GM20431 (cell line): ENCODE data around the gene ACTR5.

Source experiments
- in situ Hi-C: fragments of 300-500 bp; cut with MseI, MboI; formaldehyde crosslinking; loops from one replicate; pipeline ENCODE4 v1.15.0; 2020; ENCODE audit warnings: low sequenced_read_pairs; ENCODE audit not compliant: unreplicated experiment

The ACTR5 gene

GRCh38 chr20:38748097-38748860, at the start of gene ACTR5:
Gene ACTR5 (plus strand): TSS chr20:38748460. CDS start chr20:38748479, 19 bp downstream.
- in situ Hi-C loops = no loop called here

GRCh38 chr20:38698541-38698940, 49.7 kb upstream of the ACTR5 start:
- in situ Hi-C loops = no loop called here

GRCh38 chr20:38700141-38700540, 48.1 kb upstream of the ACTR5 start:
- in situ Hi-C loops = no loop called here

DNA sequence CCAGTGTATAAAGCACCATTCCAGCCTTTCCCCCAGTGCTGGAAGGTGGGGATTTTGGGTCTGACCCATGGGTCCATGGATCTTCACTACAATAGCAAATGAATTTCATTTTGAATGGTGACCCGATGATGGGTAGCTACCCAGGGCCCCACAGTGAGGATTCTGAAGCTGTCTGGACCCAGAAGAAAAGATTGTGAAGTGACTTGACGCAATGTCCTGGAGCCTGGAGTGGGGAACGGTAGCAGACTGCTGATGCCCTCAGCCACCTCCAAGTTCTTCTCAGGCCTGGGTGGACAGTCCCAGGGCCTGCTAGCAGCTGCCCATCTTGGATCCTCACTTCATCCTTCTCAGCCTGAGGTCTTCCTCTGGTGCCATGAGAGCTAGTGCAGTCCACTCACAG, 47.3 kb upstream of the ACTR5 start:
- in situ Hi-C loops = no loop called here

DNA sequence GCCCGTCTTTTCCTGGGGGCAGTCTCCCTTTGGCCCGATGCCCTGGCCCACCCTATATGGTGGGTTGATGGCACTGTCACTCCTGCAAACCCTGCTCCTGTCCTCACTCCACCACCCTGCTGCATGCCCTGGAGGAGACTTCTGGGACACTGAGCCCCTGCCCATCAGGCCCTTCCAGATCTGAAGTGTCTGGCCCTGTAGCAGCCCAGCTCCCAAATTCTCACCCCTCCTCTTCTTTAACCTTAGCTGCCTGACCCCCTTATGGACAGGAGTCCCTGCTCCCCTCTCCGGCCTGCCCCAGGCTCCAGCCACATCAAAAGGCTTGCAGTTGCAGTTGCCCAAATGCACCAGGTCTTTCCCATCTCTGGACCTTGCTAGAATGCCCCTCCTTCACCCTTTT, 44.7 kb upstream of the ACTR5 start:
- in situ Hi-C loops = no loop called here

DNA sequence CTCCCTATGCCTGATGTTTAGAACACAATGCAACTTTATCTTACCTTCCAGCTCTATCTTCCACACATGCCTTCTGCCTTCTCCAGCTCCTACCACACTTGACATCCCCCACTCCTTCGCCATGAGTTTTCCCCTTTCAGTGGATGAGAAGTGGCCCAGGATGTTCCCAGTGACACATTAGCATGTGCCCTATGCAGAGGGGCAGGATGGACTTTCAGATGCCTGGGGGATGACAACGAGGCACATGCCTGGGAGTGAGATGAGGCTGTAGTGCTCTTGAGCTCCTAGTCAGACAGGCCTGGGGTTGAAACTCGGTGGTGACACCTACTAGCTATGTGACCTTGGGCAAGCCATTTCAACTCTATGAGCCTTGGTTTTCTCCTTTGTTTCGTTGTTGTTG, 44.1 kb upstream of the ACTR5 start:
- in situ Hi-C loops = no loop called here

DNA sequence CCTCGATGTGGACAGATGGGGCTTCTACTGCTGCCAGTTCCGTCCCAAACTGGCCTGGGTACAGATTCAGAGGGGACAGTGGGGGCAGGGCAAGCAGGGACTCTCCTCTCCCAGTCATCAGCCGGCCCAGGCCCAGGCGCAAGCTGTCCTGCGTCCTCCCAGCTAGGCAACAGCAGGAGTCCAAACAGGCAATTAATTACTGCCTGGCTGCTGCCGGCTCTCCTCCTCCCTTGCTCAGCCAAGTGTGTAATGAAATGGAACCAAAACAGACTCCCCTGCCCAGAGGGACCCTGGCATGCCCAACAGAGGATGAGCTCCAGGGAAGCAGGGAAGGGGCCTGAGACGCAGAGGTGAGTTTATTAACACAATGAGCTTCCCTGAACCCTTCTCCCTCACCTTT, 41.8 kb upstream of the ACTR5 start:
- in situ Hi-C loops = no loop called here

DNA sequence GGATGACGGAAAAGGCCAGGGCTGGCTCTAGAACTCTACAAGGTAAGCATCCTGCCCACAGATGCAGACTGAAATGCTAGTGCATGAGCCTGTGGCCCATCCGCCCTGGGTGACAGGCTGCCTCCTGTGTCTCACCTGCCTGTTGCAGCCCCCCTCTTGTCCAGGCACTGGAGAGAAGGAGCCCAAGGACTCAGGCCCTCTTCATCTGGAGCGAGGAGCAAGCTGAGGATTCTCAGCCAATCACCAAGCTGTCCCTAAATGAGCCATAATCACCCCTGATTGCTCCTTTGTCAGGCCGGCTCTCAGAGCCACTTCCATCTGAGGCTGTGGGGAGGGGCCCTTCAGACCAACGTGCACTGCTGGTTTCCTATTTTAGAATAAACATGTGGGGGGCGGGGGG, 34.0 kb upstream of the ACTR5 start:
- in situ Hi-C loops = no loop called here

DNA sequence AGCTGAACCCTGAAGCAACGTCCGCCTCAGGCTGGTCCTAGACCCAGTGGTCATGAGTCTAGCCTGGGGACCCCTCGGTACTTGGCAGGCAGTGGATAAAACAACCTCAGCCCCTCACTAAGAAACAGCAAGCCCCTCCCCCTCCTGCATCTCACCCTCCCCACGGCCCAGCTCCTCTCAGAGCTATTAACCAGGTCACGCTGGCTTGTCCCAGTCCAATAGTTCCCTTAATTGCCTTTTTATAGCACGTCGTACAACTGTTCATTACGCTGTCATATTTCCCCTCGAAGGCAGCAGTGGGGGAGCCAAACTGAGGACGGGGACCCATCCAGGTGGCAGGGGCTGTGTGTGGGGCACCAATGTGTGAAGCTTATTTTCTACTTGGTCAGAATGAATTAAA, 32.6 kb upstream of the ACTR5 start:
- in situ Hi-C loops = no loop called here

- in situ Hi-C loops = no loop called here
These were observed 25.6 kb upstream of the ACTR5 start for GRCh38 chr20:38722683-38723016.

DNA sequence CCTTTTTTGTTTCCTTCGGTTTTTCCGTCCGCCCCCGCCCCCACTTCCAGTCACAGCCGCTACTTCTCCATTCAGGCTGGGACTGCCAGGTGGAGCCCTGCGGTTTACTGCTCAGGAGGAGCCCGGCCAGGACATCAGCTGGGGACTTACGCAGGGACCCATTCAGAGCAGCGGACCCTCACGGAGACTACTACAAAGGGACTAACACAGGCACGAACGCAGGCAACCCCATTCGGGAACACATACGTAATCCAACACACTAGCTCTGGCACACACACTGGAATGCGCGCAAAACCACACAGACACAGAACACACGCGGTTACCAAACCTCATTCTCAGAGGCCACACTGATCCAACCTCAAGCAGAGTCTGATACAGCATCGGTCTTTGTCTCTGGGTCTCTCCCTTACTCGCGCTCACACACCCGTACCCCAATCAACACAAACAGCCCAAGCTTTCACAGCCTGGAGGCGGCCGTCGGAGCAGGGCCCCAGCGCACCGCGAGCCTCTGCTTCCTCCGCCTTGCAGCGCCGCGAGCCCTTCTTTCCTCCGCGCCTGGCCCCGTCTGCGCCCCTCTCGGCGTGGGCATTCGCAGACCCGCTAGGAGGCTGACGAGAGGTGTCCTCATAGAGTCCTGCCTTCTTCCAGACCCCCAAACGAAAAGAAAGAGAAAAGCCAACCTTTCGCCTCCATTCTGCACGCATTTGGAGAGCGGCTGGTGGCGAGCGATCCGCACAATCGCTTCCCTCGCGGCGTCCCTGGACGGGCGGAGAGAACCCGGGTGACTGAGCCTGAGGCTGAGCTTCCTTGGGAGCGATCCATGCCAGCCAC, 25.0 kb upstream of the ACTR5 start:
- in situ Hi-C loops = no loop called here

DNA sequence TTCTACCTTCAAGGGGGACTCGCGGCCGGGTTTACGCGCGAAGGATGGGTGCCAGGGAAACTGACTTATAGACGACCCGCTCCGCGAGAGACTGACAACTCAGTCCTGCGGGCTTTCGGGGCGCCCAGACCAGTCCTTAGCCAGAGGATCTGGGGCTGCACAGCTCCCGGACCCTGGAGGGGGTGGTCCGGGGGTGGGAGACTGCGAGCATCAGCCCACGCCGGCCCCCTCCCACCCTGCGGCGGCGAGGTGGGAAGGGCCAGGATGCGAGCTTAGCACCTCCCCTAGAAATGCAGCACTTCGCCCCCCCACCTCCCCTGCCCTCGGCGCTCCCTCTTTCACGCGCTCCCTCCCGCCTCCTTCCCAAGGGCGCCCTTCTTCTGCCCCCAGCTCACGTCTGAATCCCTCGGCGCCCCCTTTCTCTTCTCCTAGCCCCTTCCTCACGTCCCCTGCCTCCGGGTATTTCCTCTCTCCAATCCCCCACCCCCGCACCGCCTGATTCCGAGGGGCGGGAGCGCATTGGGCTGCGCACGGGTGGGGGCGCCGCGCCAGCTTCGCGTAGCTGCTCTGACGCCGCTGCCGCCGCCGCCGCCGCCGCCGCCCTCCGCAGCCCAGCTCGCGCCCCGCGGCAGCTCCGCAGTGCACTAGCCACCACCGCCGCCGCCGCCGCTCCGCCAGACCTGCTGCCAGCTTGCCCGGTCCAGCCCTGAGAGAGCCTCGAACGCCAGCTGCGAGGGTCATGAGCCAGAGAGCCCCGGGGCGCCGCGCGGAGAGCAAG, 24.2 kb upstream of the ACTR5 start, which contains the start of gene SLC32A1:
Gene SLC32A1 (plus strand): TSS at position 639 of the 778 bp plus-strand sequence. CDS start 239 bp downstream, outside the sequence.
- in situ Hi-C loops = no loop called here

DNA sequence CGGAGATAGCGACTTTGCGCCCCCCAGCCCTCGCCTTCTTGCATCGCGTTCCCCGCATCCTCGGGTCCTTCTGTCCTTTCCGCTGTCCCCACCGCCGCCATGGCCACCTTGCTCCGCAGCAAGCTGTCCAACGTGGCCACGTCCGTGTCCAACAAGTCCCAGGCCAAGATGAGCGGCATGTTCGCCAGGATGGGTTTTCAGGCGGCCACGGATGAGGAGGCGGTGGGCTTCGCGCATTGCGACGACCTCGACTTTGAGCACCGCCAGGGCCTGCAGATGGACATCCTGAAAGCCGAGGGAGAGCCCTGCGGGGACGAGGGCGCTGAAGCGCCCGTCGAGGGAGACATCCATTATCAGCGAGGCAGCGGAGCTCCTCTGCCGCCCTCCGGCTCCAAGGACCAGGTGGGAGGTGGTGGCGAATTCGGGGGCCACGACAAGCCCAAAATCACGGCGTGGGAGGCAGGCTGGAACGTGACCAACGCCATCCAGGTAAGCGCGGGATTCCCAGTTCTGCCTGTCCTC, 23.6 kb upstream of the ACTR5 start:
- in situ Hi-C loops = no loop called here

DNA sequence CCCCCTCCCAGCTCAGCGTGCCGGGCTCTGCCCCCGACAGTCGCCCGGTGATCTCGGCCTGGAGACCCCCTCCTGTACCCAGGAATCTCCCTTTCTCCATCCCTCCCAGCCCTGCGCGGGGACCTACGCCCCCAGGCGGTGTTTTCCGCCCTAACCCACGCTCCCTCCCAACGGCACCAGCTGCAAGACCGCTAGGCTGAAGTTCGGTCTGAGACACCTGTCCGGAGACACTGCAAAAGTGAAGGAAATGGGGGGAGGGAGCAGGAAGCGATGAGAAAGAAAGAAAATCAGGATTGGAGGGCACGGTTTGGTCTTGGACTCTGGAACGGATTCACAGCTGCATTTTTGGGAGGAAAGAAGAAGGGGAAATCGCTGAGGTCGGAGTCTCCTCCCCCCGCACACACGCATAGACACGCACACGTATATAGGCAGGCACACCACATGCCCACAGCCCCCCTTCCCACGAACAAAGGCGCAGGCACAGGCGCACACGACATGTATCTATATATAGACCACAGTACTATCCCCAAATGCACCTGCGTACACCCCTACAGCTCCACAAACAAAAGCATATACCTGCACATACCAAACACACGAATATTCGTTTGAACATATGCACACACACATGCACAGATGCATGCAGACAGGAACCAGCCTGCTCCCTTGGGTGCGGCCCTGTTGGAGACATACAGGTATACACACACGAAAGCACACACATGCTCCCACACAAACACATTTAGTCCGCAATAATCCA, 22.9 kb upstream of the ACTR5 start:
- in situ Hi-C loops = no loop called here

- in situ Hi-C loops = no loop called here
These were observed 22.1 kb upstream of the ACTR5 start for GRCh38 chr20:38725931-38726803.

GRCh38 chr20:38726804-38727606, 21.3 kb upstream of the ACTR5 start:
- in situ Hi-C loops = no loop called here

GRCh38 chr20:38727607-38728190, 20.6 kb upstream of the ACTR5 start:
- in situ Hi-C loops = no loop called here
